ENCODE data around the gene TGM2.
"Not testable (repeated sequence)": the region's sequence is repeated elsewhere in the genome, so short reads cannot be mapped to it uniquely, and the experiment has no call there.

The TGM2 gene

DNA sequence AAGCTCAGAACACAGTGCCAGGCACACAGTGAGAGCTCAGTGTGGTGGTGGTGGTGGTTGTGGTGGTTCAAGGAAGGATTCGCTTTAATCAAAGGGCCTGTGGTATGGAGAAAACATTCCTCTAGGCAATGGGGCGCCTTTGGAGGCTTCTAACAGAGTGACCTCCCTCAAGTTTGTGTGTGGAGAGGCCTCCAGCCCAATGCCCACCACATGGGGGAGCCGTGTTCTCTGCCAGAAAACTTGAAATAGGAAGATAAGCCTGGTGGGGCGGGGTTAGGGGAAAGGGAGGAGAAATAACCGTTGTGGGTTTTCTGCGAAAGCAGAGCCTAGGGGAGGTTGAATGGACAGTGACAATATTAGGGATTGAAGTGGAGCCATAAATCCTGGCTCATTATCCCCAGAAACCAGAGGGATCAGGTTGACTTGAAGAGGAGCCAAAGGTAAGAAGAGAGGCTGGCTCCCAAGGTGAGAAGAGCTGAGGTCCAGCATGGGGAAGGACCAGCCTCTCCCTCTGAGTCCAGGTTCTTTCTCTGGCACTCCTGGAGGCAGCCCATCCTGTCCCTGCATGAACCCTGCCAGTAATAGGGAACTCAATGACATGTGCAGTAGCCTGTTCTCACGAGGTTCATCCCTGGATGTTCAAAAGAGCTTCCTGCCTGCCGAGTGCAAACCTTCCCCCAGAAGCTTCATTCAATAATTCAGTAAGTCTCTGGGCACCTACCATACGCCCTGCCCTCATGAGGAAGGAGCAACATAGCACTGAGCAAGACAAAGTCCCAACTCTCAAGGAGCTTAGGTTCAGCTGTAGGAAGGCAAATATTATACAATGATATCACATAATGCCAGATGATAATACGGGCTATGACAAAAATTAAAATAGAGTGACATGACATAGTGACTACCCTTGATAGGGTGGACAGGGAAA is 51.4 kb downstream of the TGM2 start:
- DNase-seq (ENCODE audit: low spot score): no peak

DNA sequence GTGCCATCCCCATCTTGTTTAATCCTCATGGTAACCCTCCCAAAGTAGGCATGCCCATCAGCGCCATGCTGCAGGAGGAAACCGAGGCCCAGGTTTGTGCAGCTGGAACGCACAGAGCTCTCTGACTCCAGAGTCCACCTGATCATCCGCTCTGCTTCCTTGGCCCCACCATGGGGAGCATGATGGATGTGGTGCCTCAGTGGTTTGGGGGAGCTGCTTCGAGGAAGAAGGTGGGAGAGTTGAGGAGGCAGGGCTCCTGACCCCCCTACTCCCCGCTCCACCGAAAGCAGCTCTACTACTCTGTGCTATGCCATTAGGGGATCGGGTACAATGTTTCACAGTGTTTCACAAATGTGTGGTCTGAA is 52.2 kb downstream of the TGM2 start:
- DNase-seq (ENCODE audit: low spot score): no peak

DNA sequence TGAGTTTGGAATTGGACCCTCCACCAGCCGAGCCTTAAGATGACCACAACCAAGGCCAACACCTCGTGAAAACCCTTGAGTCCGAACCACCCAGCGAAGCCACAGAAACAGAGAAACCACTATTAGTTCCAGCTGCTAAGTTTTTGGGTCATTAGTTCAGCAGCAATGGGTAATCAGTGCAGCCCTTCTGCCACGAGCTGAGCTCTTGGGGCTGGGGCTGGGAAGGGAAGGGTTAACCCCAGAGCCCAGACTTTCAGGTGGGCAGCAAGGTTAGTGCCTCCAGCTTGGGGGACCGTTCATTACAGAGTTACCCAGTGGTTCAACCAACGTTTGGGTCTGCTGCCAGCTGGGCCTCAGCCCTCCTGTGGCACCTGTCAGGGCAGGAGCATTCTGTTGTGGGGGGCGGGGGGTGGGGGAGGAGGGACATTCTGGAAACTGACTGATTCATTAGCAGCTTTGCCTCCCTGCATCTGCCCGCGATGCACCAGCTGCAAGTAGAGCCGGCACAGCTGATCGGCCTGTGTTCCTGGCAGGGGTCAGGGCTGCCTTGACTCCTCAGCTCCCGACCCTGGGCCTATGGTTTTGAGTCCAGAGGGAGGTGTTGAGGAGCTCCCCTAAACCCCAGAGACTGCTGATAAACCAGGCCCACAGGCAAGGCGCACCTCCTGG is 52.7 kb downstream of the TGM2 start:
- no peak for DNase-seq (ENCODE audit: low spot score)

DNA sequence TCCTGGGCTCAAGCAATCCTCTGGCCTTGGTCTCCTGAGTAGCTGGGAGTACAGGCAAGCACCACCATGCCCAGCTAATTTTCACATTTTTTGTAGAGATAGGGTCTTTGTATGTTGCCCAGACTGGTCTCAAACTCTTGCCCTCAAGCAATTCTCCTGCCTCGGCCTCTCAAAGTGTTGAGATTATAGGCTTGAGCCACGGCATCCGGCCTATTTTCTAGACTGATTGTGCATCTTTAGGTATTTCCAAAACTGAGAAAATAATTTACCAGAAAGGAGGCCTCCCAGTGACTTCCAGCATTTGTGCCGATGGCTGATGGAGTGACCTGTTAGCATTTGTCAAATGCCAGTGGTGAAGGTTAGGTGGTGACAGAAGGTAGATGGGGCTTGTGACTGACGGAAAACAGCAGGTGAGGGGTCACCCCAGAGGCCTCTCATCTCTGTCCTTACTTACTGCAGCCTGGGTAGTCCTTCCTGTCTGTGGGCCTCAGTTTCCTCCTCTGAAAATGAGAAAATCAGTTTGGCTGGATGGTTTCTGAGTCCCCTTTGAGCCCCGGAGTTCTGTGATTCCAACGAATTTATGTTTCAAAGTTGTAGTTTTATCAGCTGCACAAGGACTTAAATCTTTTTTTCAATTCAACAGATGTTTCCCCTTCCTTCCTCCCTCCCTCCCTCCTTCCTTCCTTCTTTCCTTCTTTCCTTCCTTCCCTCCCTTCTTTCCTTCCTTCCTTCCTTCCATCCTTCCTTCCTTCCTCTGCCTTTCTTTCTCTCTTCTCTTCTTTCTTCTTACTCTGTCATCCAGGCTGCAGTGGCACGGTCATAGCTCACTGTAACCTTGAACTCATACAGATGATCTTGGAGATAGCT is 53.5 kb downstream of the TGM2 start:
- no peak for DNase-seq (ENCODE audit: low spot score)

DNA sequence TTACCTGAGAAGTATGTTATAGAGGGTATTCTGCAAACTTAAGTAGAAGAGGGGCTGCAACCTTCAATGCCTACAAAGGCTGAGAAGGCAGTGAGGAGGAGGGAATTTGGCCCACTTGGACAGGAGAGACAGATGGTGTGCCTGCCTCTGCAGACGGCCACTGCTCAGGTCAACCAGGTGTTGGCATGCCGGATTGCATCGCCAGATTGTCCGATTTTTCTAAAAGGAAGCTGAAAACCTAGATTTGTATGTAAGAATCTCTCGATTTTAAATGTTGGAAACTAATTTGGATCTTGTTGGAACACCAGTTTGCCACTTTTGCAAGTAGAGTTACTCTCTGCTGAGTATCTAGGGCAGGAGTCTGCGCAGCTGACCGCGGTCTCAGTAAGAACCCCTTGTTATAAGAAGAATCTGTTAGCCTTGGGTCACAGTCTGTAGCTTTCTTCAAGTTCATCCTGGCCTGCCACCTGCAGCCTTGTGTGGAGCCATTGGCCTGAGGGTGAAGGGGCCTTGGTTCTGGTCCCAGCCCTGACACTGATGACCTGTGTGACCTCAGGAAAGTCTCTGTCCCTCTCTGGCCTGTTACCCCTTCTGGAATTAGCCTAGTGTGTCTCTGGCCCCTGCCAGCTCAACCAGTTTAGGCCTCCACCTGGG is 54.4 kb downstream of the TGM2 start:
- DNase-seq (ENCODE audit: low spot score): no peak

DNA sequence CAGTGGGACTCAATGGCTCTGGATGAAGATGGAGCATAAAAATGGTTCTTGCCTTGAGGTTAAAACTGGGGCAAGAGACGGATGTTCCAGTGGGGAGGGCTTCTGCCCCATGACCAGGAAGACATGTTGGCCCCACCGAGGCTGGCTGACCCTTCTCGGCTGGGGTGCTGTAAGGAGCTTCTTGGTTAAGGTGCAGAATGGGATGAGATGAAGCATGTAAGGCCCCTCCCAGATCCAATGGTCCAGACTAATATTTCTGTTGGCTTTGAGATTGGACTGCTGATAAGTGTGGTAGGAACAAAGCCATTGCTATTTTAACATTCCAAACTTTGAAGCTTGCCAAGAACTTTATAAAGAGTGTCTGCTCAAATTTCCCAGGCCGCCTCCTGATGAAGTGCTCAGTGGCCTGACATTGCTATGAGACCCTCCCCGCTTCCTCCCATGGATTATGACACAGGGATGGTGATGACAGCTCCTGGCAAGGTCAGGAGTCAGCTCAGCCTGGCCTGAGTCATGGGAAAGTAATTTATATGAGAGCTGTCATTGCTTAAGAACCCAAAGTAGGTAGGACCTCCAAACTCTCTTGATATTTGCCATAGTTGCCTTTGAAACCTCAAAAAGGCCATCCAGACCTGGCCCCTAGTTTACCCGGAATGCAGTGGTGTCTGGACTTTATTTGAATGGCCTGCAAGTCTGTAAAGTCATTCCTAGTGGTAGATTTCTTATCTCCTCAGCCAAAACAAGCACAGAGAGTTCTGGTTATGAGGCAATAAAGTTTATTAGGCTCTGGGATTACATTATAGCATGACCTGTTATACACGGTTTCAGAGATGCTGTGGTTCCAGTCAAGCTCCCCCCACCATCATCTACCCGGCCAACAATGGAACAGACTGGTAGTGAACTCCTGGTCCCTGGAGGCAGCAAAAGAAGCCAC is 55.2 kb downstream of the TGM2 start:
- DNase-seq (ENCODE audit: low spot score): peak; percentile 90

DNA sequence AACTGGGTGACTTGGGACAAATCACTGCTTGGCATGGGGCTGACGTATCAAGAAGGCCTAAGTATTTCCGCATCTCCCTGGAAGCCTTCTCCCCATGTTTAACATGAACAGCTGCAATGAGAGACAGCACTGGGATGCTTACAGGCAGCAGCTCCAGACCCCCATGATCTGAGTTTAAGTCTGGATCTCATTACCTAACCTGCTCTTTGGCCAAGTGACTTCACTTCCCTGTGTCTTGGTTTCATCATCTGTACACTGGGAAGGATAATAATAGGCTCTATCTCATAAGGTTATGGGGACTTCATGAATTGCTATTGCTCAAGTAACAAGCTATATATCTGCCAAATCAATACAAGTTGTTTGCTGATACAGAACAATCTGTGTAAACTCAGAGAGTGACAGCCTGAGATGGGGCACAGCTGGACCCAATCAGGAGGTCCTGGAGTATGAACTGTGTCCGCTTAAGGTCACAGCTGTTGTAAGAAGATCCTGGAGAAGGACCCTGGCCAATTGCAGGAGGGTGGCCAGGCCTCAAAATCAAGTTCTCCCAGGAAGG is 56.0 kb downstream of the TGM2 start:
- DNase-seq (ENCODE audit: low spot score): no peak

DNA sequence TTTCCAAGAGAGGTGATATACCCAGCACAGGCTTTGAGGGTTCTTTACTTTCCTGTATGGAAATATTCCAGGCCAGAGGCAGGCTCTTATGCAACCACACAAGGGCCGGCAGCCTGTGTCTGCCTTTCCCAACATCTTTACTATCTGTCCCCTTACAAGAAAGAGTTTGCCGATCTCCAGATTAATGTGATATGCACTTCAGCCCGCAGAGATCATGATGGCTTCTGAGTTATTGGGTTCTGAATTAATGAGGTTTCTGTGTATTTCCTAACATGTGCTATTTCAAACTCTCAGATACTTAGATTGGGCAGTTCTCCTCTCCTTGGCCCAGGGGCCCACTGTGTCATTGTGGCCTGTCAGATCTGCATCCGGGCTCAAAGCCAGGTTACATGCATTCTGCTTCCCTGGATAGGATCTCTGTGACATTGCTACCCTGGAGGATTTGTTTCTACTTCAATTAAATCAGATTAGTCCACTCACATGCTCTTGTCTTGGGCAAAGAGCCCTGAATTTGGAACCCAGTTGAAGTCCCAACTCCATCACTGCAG is 56.6 kb downstream of the TGM2 start:
- no peak for DNase-seq (ENCODE audit: low spot score)

DNA sequence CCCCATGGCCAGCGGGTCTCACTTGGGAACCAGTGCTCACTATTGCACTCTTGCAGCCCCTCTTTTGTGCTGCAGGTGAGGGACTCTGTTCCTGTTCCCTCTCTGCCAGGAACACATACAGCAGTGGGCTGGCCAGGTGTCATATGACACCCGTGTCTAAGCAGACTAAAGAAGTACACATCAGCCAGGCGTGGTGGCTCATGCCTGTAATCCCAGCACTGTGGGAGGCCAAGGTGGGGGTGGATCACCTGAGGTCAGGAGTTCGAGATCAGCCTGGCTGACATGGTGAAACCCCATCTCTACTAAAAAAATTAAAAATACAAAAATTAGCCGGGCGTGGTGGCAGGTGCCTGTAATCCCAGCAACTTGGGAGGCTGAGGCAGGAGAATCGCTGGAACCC is 57.2 kb downstream of the TGM2 start:
- not testable (repeated sequence) for DNase-seq (ENCODE audit: low spot score)

DNA sequence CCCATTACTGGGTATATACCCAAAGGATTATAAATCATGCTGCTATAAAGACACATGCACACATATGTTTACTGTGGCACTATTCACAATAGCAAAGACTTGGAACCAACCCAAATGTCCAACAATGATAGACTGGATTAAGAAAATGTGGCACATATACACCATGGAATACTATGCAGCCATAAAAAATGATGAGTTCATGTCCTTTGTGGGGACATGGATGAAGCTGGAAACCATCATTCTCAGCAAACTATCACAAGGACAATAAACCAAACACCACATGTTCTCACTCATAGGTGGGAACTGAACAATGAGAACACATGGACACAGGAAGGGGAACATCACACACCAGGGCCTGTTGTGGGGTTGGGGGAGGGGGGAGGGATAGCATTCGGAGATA is 57.7 kb downstream of the TGM2 start:
- not testable (repeated sequence) for DNase-seq (ENCODE audit: low spot score)

DNA sequence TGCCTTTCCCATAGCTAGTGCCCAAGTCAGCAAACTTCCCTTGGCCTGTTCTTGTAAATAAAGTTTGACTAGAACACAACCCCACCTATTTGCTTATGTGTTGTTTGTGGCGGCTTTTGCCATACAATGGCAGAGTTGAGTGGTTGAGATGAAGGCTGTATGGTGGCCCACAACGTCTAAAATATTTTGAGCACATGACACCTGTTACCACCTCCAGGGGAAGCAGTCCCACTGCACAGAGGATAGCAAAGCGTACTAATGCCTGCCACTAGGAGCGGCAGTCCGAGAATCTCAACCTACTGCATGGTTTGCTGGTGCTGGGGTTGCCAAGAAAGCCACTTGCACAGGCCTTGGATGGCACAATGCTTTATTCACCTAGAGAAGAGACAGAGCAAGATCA is 58.6 kb downstream of the TGM2 start:
- DNase-seq (ENCODE audit: low spot score): no peak

DNA sequence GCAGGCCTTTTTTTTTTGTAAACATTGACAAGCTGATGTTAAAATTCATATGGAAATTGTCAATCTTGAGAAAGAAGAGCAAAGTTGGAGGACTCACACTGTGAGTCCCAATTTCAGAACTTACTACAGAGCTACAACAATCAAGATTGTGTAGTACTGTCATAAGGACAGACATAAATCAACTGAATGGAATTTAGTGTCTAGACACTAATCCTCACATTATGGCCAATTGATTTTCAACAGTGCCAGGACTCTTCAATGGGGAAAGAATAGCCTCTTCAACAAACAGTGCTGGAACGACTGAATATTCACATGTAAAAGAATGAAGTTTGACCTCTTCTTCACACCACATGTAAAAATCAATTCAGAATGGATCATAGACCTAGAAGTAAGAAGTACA is 60.8 kb downstream of the TGM2 start:
- DNase-seq (ENCODE audit: low spot score): no peak

DNA sequence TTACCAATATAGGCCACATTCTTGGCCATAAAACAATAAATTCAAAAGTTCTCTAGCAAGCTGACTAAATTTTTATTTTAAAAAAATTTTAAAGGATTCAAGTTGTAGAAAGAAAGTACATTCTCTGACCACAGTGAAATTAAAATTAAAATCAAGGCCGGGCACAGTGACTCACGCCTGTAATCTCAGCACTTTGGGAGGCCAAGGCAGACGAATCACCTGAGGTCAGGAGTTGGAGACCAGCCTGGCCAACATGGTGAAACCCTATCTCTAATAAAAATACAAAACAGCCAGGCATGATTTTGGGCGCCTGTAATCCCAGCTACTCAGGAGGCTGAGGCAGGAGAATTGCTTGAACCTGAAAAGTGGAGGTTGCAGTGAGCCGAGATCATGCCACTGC is 62.9 kb downstream of the TGM2 start:
- not testable (repeated sequence) for DNase-seq (ENCODE audit: low spot score)

DNA sequence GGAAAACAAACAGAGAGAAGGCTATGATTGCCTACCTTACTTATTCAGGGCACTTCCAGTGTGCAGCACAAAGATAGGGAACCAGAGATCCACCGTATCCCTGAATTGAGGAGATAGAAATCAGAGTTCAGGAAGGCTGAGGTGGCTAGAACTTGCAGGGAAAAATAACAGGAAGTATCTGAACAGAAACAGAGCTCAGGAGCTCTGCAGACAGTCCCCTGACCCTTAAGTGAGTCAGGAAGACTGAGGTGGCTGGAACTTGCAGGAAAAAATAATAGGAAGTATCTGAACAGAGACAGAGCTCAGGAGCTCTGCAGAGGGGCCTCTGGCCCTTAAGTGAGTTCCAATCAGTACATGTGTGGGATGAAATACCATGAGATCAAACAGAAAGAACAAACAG is 66.1 kb downstream of the TGM2 start:
- peak; percentile 42 for DNase-seq (ENCODE audit: low spot score)

DNA sequence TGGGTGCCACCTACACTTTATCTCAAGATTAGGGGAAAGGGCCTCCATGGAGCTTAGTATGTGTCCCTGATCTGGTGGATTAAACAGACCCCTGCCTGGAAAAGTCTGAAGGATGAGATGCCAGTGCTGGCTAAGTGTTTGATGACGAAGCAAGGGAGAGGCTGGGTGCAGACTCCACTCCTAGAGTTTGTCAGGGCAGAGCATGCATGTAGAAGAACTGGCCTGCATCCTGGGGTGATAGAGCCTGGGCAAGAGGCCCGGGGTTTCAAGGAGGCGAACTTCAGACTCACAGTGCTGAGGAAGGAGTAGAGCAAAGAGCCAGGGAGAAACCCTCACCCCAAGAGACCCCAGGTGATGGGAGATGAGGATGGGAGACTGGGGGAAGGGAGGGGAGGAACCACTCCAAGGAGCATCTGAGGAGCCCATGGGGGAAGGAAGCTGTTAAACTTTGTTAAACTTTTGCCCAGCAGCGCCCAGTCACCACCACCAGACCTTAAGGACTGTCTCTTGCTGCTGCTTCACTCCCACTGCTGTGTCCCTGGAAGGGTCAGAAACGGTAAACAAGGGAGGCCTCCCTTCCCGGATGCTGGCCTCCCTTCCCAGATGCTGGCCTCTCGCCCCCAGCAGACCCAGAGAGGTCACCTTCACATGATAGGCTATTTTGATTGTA is 69.9 kb downstream of the TGM2 start:
- no peak for DNase-seq (ENCODE audit: low spot score)

DNA sequence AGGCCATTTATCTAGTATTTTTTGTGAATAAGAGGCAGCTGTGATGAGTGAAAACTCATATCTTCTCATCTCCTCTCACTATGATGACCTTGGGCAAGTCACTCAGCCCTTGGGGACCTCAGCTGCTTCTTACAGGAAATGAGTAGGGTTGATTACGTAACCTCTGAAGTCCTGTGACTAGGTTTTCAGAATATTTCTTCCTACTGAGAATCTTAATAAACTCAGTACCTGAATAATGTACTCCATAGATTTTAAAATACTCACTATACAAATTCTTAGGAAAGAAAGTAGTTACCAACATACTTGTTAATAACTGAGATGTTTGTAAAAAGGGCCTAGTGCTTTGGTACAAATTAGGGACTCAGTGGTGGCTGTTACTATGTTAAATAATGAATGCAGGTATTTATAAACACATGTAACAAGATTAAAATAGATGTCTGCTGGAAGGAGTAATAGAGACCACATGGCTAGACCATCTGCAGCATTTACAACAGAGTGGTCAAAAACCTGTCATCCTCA is 70.6 kb downstream of the TGM2 start:
- DNase-seq (ENCODE audit: low spot score): peak; percentile 86

DNA sequence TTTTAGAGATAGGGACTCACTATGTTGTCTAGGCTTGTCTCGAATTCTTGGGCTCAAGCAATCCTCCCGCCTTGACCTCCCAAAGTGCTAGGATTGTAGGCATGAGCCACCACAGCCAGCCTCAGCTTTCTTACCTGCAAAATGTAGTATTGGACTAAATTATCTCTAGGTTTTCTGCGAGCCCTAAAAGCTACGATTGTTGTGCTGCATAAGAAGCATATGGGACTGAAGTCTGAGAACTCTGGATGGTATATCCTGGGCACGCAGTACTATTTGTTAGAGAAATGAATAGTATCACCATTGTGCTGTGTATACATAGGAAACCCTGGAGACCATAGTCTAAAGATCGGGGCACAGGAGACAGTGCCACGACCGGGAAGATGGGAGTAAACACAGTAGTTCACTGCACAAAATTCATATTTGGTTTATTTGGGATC is 71.4 kb downstream of the TGM2 start:
- DNase-seq (ENCODE audit: low spot score): no peak

DNA sequence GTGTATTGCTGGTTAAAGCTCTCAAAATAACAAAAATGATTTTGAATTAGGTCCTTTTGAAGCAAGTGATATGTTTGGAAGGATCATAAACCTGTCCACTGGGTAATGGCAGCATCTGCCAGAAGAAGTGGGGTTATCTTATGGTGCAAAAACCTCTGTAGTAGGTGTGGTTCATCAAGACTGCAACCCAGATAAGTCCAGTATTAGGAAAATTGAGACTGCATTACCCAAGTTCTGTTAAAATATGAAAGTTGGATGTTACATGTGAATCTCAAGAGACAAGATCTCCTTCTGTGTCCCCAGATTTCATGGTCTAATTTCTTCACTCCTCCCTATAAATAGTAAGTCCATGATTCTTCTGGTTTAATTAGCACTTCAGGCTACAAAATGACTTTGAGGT is 72.2 kb downstream of the TGM2 start:
- no peak for DNase-seq (ENCODE audit: low spot score)

DNA sequence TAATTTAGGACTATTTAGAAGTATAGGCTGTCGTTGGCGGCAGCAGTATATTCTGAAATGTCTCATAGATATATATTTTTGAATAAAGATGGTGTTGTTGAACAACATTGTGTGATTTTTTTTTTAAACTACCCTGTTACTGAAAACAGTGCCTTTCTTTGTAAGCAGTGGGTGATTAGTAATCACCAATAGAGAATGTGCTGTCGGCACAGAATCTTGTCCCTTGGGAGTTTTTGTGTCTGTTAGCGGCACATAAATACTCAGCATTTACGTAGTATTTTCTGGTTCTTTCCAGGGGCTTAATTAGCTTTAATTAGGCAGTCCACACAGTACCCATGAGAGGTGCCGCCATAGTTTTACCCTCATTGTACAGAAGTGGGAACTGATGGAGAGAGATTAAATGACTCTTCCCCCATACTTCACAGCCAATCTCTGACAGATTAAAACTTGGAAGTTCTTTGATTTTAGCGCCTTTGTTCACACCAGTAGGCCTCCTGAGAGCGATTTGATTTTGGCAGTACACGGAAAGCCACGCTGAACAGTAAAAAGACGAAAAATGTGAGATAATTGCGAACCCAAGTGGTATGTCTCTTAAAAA is 72.7 kb downstream of the TGM2 start:
- DNase-seq (ENCODE audit: low spot score): no peak
